Astrocyte (in vitro differentiated cells and primary cell): ENCODE results near the gene WDR7.

Experiments used
- CTCF ChIP-seq: IDR thresholded peaks from 2 replicates; pipeline ENCODE4 v1.5.1; 2011; ENCODE audit warnings: low read depth, mild to moderate bottlenecking, inconsistent platforms, low read length, moderate library complexity; ENCODE audit not compliant: insufficient read depth
- EZH2 ChIP-seq: IDR thresholded peaks from 2 replicates; pipeline ENCODE4 v1.6.1; 2012; ENCODE audit warnings: mild to moderate bottlenecking, low read length, inconsistent platforms; ENCODE audit not compliant: insufficient read depth

- TF ChIP-seq CTCF (no peak), EZH2 (no peak)
These were observed 326.1 kb downstream of the WDR7 start for GRCh38 chr18:56977309-56977708.
